Muscle layer of colon (tissue), 2 donors: ENCODE data around the gene SERTAD2.

Experiments used
- H3K27ac ChIP-seq: one replicate; pipeline ENCODE4 v1.7.0; 2013; ENCODE audit warnings: low read depth, mild to moderate bottlenecking, low read length, moderate library complexity
- H3K27me3 ChIP-seq, 2 donors: one replicate each; pipeline ENCODE4 v1.7.0; 2013; ENCODE audit warnings: low read length in 2 of 2, mild to moderate bottlenecking in 2 of 2; ENCODE audit not compliant: insufficient read depth in 2 of 2, control insufficient read depth in 1 of 2
- H3K36me3 ChIP-seq: one replicate; pipeline ENCODE4 v1.7.0; 2013; ENCODE audit warnings: mild to moderate bottlenecking, low read length; ENCODE audit not compliant: insufficient read depth
- H3K4me1 ChIP-seq: one replicate; pipeline ENCODE4 v1.7.0; 2013; ENCODE audit warnings: mild to moderate bottlenecking, low read length; ENCODE audit not compliant: insufficient read depth
- H3K4me3 ChIP-seq, 2 donors: one replicate each; pipeline ENCODE4 v1.7.0; 2013; ENCODE audit warnings: low read length in 2 of 2, low read depth in 1 of 2, mild to moderate bottlenecking in 1 of 2, moderate library complexity in 1 of 2
- H3K9ac ChIP-seq: one replicate; pipeline ENCODE4 v1.7.0; 2013; ENCODE audit warnings: low read length
- H3K9me3 ChIP-seq: one replicate; pipeline ENCODE4 v1.7.0; 2013; ENCODE audit warnings: mild to moderate bottlenecking, low read length
- donor health status: abdominal sarcoma.
- donor health status: Adenocarcinoma of cecum.

The SERTAD2 gene

GRCh38 chr2:64668542-64668941 lies 14.8 kb upstream of the SERTAD2 start:
- Histone ChIP-seq H3K4me3 (no peak overlapping the region), H3K36me3 (no peaks in the 10 kb centered on the region), H3K4me1 (no peaks in the 10 kb centered on the region), H3K9ac (no peak overlapping the region), H3K9me3 (no peaks in the 10 kb centered on the region), H3K27ac (no peak overlapping the region), H3K27me3 (no peaks in the 10 kb centered on the region)

- H3K9me3 ChIP-seq: no peaks in the 10 kb centered on the region
- no peak overlapping the region for H3K9ac ChIP-seq
- no peak overlapping the region for H3K27ac ChIP-seq
- no peaks in the 10 kb centered on the region for H3K4me1 ChIP-seq
- H3K36me3 ChIP-seq: no peaks in the 10 kb centered on the region
- H3K27me3 ChIP-seq: no peaks in the 10 kb centered on the region
- H3K4me3 ChIP-seq: no peak overlapping the region
These were observed 13.8 kb upstream of the SERTAD2 start for GRCh38 chr2:64667535-64667934.

GRCh38 chr2:64666810-64667438 lies 13.2 kb upstream of the SERTAD2 start:
- Histone ChIP-seq H3K4me3 (no peak overlapping the region), H3K27ac (no peak overlapping the region), H3K36me3 (no peaks in the 10 kb centered on the region), H3K4me1 (no peaks in the 10 kb centered on the region), H3K27me3 (no peaks in the 10 kb centered on the region), H3K9ac (no peak overlapping the region), H3K9me3 (no peaks in the 10 kb centered on the region)

GRCh38 chr2:64665709-64666108 lies 12.0 kb upstream of the SERTAD2 start:
- Histone ChIP-seq H3K4me1 (no peaks in the 10 kb centered on the region), H3K36me3 (no peaks in the 10 kb centered on the region), H3K27me3 (no peaks in the 10 kb centered on the region), H3K9ac (no peak overlapping the region), H3K4me3 (no peak overlapping the region), H3K9me3 (no peaks in the 10 kb centered on the region), H3K27ac (no peak overlapping the region)

- no peaks in the 10 kb centered on the region for H3K4me1 ChIP-seq
- H3K9ac ChIP-seq: no peak overlapping the region
- H3K36me3 ChIP-seq: no peaks in the 10 kb centered on the region
- H3K9me3 ChIP-seq: no peaks in the 10 kb centered on the region
- H3K27me3 ChIP-seq: no peaks in the 10 kb centered on the region
- no peak overlapping the region for H3K27ac ChIP-seq
- no peak overlapping the region for H3K4me3 ChIP-seq
These were observed 9.7 kb upstream of the SERTAD2 start for GRCh38 chr2:64663402-64663801.

GRCh38 chr2:64661741-64662169 lies 8.0 kb upstream of the SERTAD2 start:
- H3K4me3 ChIP-seq: no peak overlapping the region
- no peak overlapping the region for H3K27ac ChIP-seq
- no peaks in the 10 kb centered on the region for H3K4me1 ChIP-seq

GRCh38 chr2:64659252-64659651 lies 5.5 kb upstream of the SERTAD2 start:
- H3K27ac ChIP-seq: no peak overlapping the region
- H3K9ac ChIP-seq: no peak overlapping the region
- H3K4me1 ChIP-seq: peaks cover 5% of the 10 kb centered on the region
- H3K36me3 ChIP-seq: no peaks in the 10 kb centered on the region
- no peaks in the 10 kb centered on the region for H3K27me3 ChIP-seq
- H3K9me3 ChIP-seq: no peaks in the 10 kb centered on the region
- no peak overlapping the region for H3K4me3 ChIP-seq

More at GRCh38 chr2:64661741-64662169, 8.0 kb upstream of the SERTAD2 start:
- Histone ChIP-seq H3K9ac (no peak overlapping the region), H3K9me3 (no peaks in the 10 kb centered on the region), H3K27me3 (no peaks in the 10 kb centered on the region), H3K36me3 (no peaks in the 10 kb centered on the region)

- Histone ChIP-seq H3K9ac (no peak overlapping the region), H3K27me3 (no peaks in the 10 kb centered on the region), H3K4me1 (peaks cover 5% of the 10 kb centered on the region), H3K4me3 (no peak overlapping the region), H3K36me3 (no peaks in the 10 kb centered on the region), H3K27ac (no peak overlapping the region), H3K9me3 (no peaks in the 10 kb centered on the region)
These were observed 4.6 kb upstream of the SERTAD2 start for GRCh38 chr2:64658269-64658668.

- no peak overlapping the region for H3K27ac ChIP-seq
- no peaks in the 10 kb centered on the region for H3K36me3 ChIP-seq
- no peak overlapping the region for H3K9ac ChIP-seq
- H3K4me3 ChIP-seq: no peak overlapping the region
- H3K27me3 ChIP-seq: no peaks in the 10 kb centered on the region
- peaks cover 8% of the 10 kb centered on the region for H3K4me1 ChIP-seq
- no peaks in the 10 kb centered on the region for H3K9me3 ChIP-seq
These were observed 3.7 kb upstream of the SERTAD2 start for GRCh38 chr2:64657411-64657810.

GRCh38 chr2:64656379-64656778 lies 2.7 kb upstream of the SERTAD2 start:
- peaks cover 18% of the 10 kb centered on the region for H3K4me1 ChIP-seq
- H3K27me3 ChIP-seq: no peaks in the 10 kb centered on the region
- H3K36me3 ChIP-seq: no peaks in the 10 kb centered on the region
- no peaks in the 10 kb centered on the region for H3K9me3 ChIP-seq
- H3K4me3 ChIP-seq: no peak overlapping the region
- H3K27ac ChIP-seq: no peak overlapping the region
- H3K9ac ChIP-seq: no peak overlapping the region

- Histone ChIP-seq H3K4me3 (no peak overlapping the region), H3K27me3 (no peaks in the 10 kb centered on the region), H3K36me3 (no peaks in the 10 kb centered on the region), H3K9me3 (no peaks in the 10 kb centered on the region), H3K4me1 (peaks cover 20% of the 10 kb centered on the region), H3K9ac (no peak overlapping the region), H3K27ac (no peak overlapping the region)
These were observed 2.2 kb upstream of the SERTAD2 start for GRCh38 chr2:64655873-64656272.

- H3K9ac ChIP-seq: no peak overlapping the region
- peak overlapping the region in 1 of 2 donors; percentile 58 for H3K4me3 ChIP-seq
- no peaks in the 10 kb centered on the region for H3K9me3 ChIP-seq
- no peak overlapping the region for H3K27ac ChIP-seq
- H3K4me1 ChIP-seq: peaks cover 21% of the 10 kb centered on the region
- H3K27me3 ChIP-seq: no peaks in the 10 kb centered on the region
- H3K36me3 ChIP-seq: no peaks in the 10 kb centered on the region
These were observed 1.4 kb upstream of the SERTAD2 start for GRCh38 chr2:64655018-64655664.
